ENCODE data around the gene ITPR3.

The ITPR3 gene

DNA sequence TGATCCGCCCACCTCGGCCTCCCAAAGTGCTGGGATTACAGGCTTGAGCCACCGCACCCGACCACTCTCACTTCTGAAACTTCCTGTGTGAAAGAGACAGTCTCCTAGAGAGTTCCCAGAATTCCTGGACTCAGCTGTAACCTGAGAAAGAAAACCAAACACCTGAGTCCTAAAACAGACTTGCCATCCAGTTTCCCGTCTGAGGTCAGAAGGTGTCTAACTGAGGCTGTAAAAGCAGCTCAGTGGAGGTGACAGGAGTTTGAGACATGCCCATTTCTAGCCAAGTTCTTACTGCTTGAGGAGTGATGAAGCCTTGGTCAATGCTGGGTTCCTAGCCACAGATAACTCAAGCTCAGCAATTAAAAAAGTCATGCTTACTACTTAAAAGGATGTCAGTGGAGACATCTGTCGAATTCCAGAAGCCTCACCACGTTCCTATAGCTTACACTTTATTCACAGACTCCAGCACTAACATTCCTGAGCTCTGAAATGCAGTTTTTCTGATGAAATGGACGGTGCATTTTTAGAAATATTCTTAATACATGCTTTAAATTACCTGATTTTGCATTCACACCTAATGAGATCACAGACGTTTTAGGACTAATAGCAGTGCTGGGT is 84.3 kb downstream of the ITPR3 start:
- DNase-seq = no peak

DNA sequence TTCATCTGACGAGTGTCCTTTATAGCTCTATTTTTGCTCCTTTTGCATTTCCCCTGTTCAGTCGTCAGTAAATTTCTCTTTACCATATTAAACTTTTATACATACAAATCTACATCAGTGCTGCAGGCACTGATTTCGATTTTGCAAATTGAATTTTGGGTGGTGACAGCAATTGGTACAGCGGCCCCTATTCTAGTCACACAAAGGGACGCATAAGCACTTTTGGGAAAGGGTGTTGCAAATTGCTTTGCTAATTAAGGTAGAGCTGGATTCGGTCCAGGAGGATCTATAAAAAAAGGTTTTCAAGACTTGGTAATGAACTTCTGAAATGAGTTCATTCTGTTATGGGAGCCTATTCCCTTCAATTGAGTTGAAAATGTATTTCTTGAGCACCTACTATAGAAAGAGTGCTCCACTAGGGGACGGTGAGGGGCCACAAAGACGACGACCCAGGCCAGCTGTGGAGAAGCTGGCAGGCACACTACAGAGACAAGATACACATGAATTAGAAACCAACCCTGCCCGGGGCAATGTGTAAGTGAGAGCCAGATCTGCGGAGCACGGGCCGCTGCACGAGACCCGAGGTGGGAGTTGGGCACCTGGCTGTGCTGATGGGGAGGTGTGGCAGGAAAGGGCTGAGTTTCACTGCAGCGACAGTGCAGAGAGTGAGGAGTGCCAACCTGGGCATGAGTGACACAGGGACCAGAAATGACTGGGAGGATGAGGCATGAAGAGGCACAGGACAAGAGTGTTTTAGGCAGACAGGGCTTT is 85.0 kb downstream of the ITPR3 start:
- no peak for DNase-seq

DNA sequence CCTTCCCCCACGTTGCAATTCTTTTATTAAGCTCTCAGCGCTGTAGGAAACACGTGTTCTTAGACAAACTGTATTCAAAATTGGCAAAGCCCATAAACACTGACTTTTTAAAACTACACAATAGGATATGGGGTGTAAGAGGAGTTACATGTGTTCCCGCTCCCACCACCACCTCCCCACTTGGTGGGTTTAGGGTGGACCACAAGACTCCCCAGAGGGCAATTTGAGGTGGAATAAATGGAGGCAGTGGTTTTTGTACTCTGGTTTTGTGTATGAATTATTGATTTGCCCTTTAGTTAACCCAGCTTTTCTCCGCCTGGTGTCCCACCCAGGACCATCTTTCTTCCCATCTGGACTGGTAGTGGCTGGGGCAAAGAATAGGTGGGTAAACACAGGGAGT is 86.6 kb downstream of the ITPR3 start:
- no peak for DNase-seq

- no peak for DNase-seq
Observed at GRCh38 chr6:33708516-33709204, 87.5 kb downstream of the ITPR3 start.

- no peak for DNase-seq
Observed at GRCh38 chr6:33709605-33710295, 88.6 kb downstream of the ITPR3 start.

- DNase-seq = no peak
Observed at GRCh38 chr6:33710296-33711121, 89.4 kb downstream of the ITPR3 start.

DNA sequence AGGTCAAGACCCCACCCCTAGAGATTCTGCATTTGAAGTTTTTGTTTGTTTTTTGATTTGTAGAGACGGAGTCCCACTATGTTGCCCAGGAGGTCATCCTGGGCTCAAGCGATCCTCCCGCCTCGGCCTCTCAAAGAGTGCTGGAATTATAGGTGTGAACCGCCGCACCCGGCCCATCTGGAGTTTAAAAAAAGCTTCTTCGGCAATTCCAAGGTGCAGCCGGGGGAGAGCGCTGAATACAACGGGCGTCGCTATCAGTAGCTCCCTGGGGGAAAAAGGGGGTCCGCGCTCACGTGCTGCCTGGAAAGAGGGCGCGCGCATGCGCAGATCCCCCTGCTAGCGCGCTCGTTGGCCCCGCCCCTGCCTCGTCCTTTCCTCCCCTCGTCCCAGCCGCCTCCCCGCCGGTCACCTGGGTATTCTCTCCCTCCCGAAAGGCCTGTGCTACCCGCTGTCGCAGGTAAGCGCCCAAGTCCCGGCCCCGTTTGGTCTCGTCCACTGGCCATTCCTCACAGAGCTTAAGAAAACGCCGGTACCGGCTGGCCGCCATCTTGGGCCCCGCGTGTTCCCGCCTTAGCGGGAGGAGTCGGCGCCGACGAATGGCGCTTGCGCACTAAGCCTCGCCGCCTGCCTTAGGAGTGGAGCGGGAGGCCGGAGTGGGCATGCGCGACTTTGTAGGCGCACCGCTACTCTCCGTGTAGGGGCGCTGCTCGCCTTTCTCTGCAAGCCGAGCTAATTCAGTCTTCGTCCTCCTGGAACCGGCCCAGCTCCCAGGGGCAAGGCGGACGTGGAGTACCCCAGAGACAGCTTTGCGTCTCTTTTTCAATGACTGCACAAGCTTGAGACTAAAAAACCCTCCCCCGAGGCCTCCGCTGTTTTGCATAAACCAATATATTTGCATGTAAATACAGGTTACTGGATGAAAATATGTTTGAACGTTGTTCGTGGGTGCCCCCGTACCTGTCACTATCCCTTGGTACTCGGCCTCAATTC is 90.3 kb downstream of the ITPR3 start, which contains the start of gene UQCC2:
Gene UQCC2, minus strand, starts transcription at position 561 of the 990 bp plus-strand sequence. Its CDS starts 14 bp downstream, at position 547.
- peak; percentile 98 for DNase-seq

- no peak for DNase-seq
Observed at GRCh38 chr6:33712914-33713313, 91.8 kb downstream of the ITPR3 start.

GRCh38 chr6:33713786-33714185 is 92.7 kb downstream of the ITPR3 start:
- DNase-seq = no peak

DNA sequence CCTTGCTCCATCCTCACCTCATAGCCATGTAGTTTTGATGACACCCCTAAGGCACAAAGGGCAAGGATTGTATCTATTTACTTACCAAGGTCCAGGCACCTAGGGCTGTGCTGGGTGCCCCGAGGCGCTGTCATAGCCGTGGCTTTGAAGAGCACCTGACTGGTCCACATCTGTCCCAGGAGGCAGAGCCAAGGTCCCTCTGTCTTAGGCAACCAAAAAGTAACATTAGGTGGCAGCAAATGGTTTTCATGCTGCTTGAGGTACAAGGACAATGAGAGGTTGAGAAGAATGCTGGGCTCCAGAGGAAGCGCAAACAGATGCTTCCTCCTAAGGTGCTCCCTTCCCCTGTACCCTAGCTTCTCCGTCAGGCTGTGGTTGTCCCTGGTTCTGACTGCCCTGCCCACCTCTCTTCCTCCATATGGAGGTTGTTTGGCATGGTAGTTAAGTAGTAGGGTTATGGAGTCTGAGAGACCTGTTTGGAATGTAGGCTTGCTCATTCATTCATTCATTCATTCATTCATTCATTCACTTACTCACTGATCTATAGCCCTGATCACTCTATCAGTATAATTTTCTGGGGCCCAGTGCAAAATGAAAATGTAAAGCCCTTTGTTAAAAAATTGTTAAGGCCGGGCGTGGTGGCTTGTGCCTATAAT is 93.4 kb downstream of the ITPR3 start:
- DNase-seq = no peak

DNA sequence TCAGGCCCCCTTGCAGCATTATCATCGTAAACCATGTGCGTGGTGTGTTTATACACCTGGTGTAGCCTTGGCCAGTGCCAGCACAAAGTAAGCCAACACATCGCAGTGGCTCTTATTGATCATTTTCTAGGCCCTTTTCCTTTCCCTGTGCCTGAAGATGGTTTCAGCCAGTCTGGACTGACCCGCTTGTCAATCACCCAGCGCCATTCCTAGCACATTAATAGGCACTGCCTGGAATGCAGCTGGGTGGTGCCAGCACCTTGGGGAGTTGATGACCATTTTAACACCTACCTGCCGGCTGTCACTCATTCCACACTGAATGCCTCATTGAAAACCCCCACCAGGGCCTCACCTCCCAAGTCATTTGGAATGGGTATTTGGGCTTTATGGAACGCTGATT is 95.3 kb downstream of the ITPR3 start:
- no peak for DNase-seq

DNA sequence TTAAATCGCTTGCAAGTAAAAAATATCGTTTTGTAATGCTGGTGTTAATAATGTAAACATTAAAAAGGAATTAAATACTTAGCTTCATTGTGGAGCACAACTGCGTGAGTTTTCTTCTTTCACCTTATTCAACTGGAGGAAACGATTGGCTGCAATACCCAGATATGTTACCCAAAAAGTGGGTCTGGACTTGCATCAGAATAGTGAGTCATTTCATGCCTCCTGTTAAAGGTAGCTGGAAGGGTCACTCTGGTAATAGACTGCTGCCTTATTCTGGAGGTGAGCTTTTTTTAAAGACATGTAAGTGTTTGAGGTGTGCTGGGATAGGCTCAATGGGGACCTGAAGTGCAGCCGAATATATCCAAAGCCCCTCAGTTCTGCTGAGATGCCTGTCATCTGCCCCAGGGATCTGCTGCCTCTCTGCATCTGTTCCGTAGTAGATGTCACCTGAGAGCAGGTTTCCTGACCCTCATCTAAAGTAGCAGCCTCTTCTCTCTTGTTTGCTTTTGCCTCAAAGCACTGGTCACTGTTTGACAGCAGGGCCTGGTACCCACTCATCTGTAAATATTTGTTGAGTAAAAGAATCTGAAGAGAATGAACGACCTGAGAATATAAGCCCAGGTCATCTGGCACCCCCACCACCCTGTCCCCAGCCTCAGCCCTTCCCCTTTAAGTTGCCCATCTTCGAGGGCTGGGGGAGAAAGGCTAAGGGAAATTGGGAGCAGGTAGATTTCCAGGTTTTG is 95.9 kb downstream of the ITPR3 start:
- DNase-seq = no peak

- peak; percentile 77 for DNase-seq
Observed at GRCh38 chr6:33717934-33718455, 96.9 kb downstream of the ITPR3 start.

DNA sequence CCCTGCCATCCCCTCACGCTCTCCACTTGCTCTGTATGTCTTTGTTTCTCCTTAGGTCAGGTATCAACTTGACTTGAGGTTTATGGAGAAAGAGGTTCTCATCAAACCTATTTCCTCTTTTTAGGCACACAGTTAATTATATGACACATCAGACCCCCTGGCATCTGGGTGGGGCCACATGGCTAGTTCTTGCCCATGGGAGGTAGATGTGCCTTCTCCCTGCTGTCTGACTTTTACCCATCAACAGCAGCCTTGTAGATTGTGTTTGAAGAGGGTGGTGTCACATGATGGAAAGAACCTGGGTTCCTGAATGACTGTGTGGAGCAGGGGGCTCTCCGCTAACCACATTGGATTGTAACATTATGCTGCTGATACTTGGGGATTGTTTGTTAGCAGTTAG is 97.6 kb downstream of the ITPR3 start:
- DNase-seq = no peak

- DNase-seq = no peak
Observed at GRCh38 chr6:33719326-33719987, 98.3 kb downstream of the ITPR3 start.

DNA sequence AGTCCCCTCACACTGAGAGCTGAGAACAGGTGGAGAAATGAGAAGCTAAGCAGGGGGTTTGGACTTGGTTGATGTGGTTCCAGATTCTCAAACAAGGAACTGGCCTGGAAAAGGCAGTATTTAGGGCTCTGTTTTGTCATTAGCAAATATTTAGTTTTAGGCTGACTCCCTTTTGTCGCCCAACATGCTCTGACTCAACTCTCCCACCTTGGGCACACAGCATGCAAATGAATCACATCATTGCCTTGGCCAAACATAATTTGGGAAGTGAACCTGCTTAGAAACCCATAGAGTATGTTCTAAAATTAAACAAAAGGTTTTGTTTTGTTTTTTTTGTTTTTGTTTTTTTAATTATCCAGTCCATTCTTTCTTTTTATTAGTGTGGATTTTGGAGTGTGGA is 99.9 kb downstream of the ITPR3 start:
- no peak for DNase-seq

DNA sequence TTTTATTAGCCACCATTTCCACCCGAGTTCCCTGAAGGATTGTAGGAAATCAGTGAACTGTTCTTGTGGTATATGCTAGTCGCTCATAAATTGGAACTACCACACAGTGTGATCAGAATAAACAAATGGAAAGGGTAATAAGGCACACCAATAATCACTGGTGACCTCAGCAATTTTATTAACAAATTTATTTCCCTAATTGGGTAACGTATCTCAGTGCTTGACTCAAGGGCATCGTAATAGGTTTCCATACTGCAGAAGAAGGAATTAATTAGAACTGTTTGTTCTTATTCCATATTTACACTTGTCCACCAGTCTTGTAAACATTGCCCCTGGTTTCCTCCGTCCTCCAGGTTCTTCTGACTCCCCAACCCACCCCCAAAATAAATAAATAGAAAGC is 100.4 kb downstream of the ITPR3 start:
- DNase-seq = no peak

GRCh38 chr6:33722103-33722623 is 101.0 kb downstream of the ITPR3 start:
- no peak for DNase-seq
